ENCODE data around the gene DGKH.
"Not testable (repeated sequence)": the region's sequence is repeated elsewhere in the genome, so short reads cannot be mapped to it uniquely, and the experiment has no call there.

- not testable (repeated sequence) for TF ChIP-seq CTCF, POLR2A (IDR thresholded peaks at IDR 0.05)
Observed at GRCh38 chr13:42070599-42070998, 22.2 kb downstream of the DGKH start.
